ENCODE results near the gene RALBP1. TPM values are rescaled to one million over a fixed set of nuclear protein-coding genes. Genes with fewer than 3 reads are reported as not detected.

RALBP1 gene
- total and polyA plus RNA-seq, 2 of the 8 experiments (the other 6 are each of a cell fraction or from before 2014, with no cell fraction given) = 40.3 to 67.8 TPM

DNA sequence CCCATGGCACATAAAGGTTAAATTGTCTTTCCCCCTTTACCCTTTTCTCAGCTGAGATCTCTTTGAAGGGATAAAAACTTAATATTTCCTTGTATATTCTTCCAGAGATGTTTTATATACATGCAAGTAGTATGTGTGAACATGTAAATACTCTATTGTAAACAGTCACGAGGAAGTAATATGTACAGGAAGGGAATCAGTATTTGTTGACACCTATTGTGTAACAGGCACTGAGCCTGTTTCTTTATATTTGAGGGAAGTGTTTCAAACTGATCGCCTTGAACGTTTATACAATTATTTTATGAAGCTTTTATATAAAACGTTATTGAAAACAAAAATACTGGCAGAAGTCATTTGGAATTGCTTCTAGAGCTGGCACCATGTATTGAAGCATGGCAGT, 13.2 kb downstream of the RALBP1 start:
- Histone ChIP-seq H3K4me2 (ENCODE audit: insufficient read depth in 1 of 2, low read depth in 2 of 2, low read length in 2 of 2) (no peak overlapping the region), H3K79me2 (ENCODE audit: control insufficient read depth in 1 of 2, insufficient read depth in 2 of 2, low read length in 2 of 2) (peaks cover 0 to 79% of the 10 kb centered on the region in 2 experiments; a peak in 3 of 4 replicates), H3K9me3 (ENCODE audit: insufficient read depth in 2 of 2, low read depth in 1 of 2, low read length in 1 of 2) (peaks cover 3 to 7% of the 10 kb centered on the region in 2 experiments; a peak in 2 of 4 replicates), H3K79me1 (ENCODE audit: low read depth, low read length) (no peaks in the 10 kb centered on the region; the same call in 1 of the 2 replicates), H2BK120ac (replicated peaks; ENCODE audit: low read depth, low read length) (no peak overlapping the region), H3K27me3 (replicated peaks in 1 of 4; ENCODE audit: control insufficient read depth in 3 of 4, extremely low read depth in 1 of 4, insufficient read depth in 3 of 4, low read length in 3 of 4) (no peaks in the 10 kb centered on the region), H2BK5ac (ENCODE audit: low read depth, low read length) (no peak overlapping the region), H2AK5ac (ENCODE audit: low read depth, low read length) (no peak overlapping the region), H4K20me1 (replicated peaks in 1 of 2; ENCODE audit: control insufficient read depth in 1 of 2, insufficient read depth in 2 of 2, low read length in 2 of 2) (no peaks in the 10 kb centered on the region), H2BK20ac (ENCODE audit: low read length) (no peak overlapping the region), H3K56ac (replicated peaks; ENCODE audit: insufficient read length, low read depth, low read length) (no peak overlapping the region), H3K23ac (ENCODE audit: insufficient read length) (no peak overlapping the region), H4K8ac (ENCODE audit: extremely low read depth, insufficient read depth, low read length) (no peak overlapping the region), H3K18ac (ENCODE audit: extremely low read depth, low read length) (no peak overlapping the region), H3K4me3 (ENCODE audit: extremely low read depth in 1 of 4, insufficient read depth in 2 of 4, low read depth in 3 of 4, low read length in 4 of 4) (no peak overlapping the region), H3K36me3 (ENCODE audit: control insufficient read depth in 2 of 4, insufficient read depth in 4 of 4, low read length in 3 of 4) (no peaks in the 10 kb centered on the region), H3K23me2 (ENCODE audit: low read depth, low read length) (no peaks in the 10 kb centered on the region; the same call in 1 of the 2 replicates), H2BK12ac (ENCODE audit: low read depth, low read length) (no peak overlapping the region), H3K14ac (ENCODE audit: insufficient read length) (no peak overlapping the region), H2BK15ac (ENCODE audit: low read length) (no peak overlapping the region), H4K91ac (replicated peaks; ENCODE audit: insufficient read length, low read length) (no peak overlapping the region), H3K9ac (replicated peaks in 1 of 4; ENCODE audit: extremely low read depth in 1 of 4, low read depth in 3 of 4, low read length in 3 of 4) (no peak overlapping the region), H3K27ac (ENCODE audit: low read depth, low read length) (no peak overlapping the region), H4K5ac (ENCODE audit: insufficient read length, low read depth, low read length) (no peak overlapping the region), H3K4me1 (replicated peaks in 1 of 4; ENCODE audit: control insufficient read depth in 3 of 4, insufficient read depth in 4 of 4, low read length in 3 of 4) (no peaks in the 10 kb centered on the region), H2AFZ (ENCODE audit: low read length) (no peak overlapping the region), H3K4ac (replicated peaks; ENCODE audit: insufficient read length, low read depth, low read length) (no peak overlapping the region)
- POLR2A ChIA-PET (ENCODE audit: partially characterized antibody) = interaction anchor here (1.1 kb wide), 1 partner anchor 11 kb away, joined by 3 read pairs; no protein-coding TSS in a partner anchor
- FAIRE-seq (no peak), DNase-seq (ENCODE audit: low read depth in 1 of 2, low spot score in 2 of 2) (no peak)
- 85% methylated on average over 4 of the region's 4 CpGs; no CpG with 5 or more reads in 1 of the 2 experiments for WGBS, 2 experiments (ENCODE audit: extremely low coverage in 1 of 2, insufficient coverage in 1 of 2, insufficient read length in 1 of 2, insufficient replicate concordance in 2 of 2, low coverage in 1 of 2, low lambda C conversion rate in 2 of 2, missing lambda C conversion rate in 1 of 2)
- CTCF ChIA-PET (ENCODE audit: partially characterized antibody) = interaction anchor here (0.8 to 1.4 kb wide), 2 partner anchors 10 to 29 kb away, joined by 3 read pairs; no protein-coding TSS in a partner anchor
- no peak for TF ChIP-seq EZH2 (IDR thresholded peaks at IDR 0.05; ENCODE audit: low read depth, low read length, severe bottlenecking)
- no peak for TF ChIP-seq SUZ12 (IDR thresholded peaks at IDR 0.05; ENCODE audit: low read length)
- TF ChIP-seq CEBPB (IDR thresholded peaks at IDR 0.05; ENCODE audit: low read depth, low read length) = no peak
- no peak for TF ChIP-seq HDAC6 (IDR thresholded peaks at IDR 0.05; ENCODE audit: low read depth, low read length)
- no peak for TF ChIP-seq RFX5 (IDR thresholded peaks at IDR 0.05; ENCODE audit: borderline replicate concordance, low read depth, low read length)
- TF ChIP-seq CBX5 (IDR thresholded peaks at IDR 0.05; ENCODE audit: low read depth, low read length) = no peak
- TF ChIP-seq, protein P1, sequence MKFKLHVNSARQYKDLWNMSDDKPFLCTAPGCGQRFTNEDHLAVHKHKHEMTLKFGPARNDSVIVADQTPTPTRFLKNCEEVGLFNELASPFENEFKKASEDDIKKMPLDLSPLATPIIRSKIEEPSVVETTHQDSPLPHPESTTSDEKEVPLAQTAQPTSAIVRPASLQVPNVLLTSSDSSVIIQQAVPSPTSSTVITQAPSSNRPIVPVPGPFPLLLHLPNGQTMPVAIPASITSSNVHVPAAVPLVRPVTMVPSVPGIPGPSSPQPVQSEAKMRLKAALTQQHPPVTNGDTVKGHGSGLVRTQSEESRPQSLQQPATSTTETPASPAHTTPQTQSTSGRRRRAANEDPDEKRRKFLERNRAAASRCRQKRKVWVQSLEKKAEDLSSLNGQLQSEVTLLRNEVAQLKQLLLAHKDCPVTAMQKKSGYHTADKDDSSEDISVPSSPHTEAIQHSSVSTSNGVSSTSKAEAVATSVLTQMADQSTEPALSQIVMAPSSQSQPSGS (IDR thresholded peaks at IDR 0.05; ENCODE audit: low read length) = no peak
- no peak for TF ChIP-seq HDAC2 (IDR thresholded peaks at IDR 0.05; ENCODE audit: borderline replicate concordance in 1 of 2, low read depth in 2 of 2, low read length in 2 of 2)
- no peak for TF ChIP-seq PHF8 (conservative IDR thresholded peaks at IDR 0.05; ENCODE audit: low read depth, low read length)
- no peak for TF ChIP-seq MAFK (IDR thresholded peaks at IDR 0.05; ENCODE audit: low read depth, low read length)
- no peak for TF ChIP-seq EGR1 (IDR thresholded peaks at IDR 0.05; ENCODE audit: borderline replicate concordance, low read depth, low read length)

Measured in H1 (cell line).